HCT116 (cell line): ENCODE data around the gene TRPM3. TPM values are rescaled to one million over a fixed set of nuclear protein-coding genes. Genes with fewer than 3 reads are reported as not detected.

Experiments used
- ATAC-seq: fragments of 200-7000 bp; cut with Tn5 transposase; 2 replicates; pipeline ENCODE4 v1.9.1; 2020; ENCODE audit warnings: mild to moderate bottlenecking, moderate library complexity
- BruUV-seq: library from RNA; stranded (reverse); fragments of 400-500 nt; replicated peaks from 2 replicates; lab custom pipeline; 2021; lab: Mats Ljungman, UMichigan
- CTCF ChIA-PET: fragments of 300-600 bp; sonication (Branson Sonifier 250); formaldehyde crosslinking; loops from one replicate; lab custom pipeline; 2021; ENCODE audit warnings: antibody characterized with exemption; lab: Charles Lee
- POLR2A ChIA-PET: fragments of 300-600, 350-600 bp; sonication (Branson Sonifier 250); formaldehyde crosslinking; loops from one replicate; lab custom pipeline; 2021; ENCODE audit warnings: antibody characterized with exemption; lab: Charles Lee
- RAD21 ChIA-PET, 2 experiments: fragments of 300-600 bp; sonication (Branson Sonifier 250); formaldehyde crosslinking; loops; one replicate each; lab custom pipeline; 2023; ENCODE audit warnings: low total read pairs in 2 of 2; ENCODE audit not compliant: uncharacterized antibody in 2 of 2, unreplicated experiment in 2 of 2, low non-redundant PET in 1 of 2; lab: Charles Lee
- DNase-seq: peaks from one replicate; pipeline ENCODE4 v3.0.0-alpha.2; 2010; ENCODE audit warnings: low read depth, low spot score
- H2AFZ ChIP-seq: fragments of 200-600 bp; shearing (Covaris generic), sonication (generic); 2 replicates; pipeline ENCODE4 v1.6.1; 2017; ENCODE audit warnings: low read depth, mixed run types, mixed read lengths, antibody characterized with exemption, low read length; ENCODE audit not compliant: poor library complexity, severe bottlenecking
- H3K27ac ChIP-seq: 2 replicates; pipeline ENCODE4 v1.5.1; 2012; ENCODE audit warnings: low read depth, low read length
- H3K27me3 ChIP-seq: fragments of 200-600 bp; sonication (generic); 2 replicates; pipeline ENCODE4 v1.6.1; 2016; ENCODE audit warnings: mixed run types, low read length, mixed read lengths; ENCODE audit not compliant: insufficient read depth
- H3K36me3 ChIP-seq, 2 experiments: fragments of 200-500 bp in 1 of 2; fragments of 200-600 bp in 1 of 2; sonication (Bioruptor generic) in 1 of 2; sonication (generic) in 1 of 2; 2 replicates each; pipeline versions ENCODE4 v1.5.1 to v1.6.1; 2014 to 2016; ENCODE audit warnings: low read length in 2 of 2, inconsistent platforms in 1 of 2, mixed read lengths in 1 of 2, mixed run types in 1 of 2; ENCODE audit not compliant: insufficient read depth in 2 of 2, control insufficient read depth in 1 of 2
- H3K4me1 ChIP-seq, 2 experiments: fragments of 200-600 bp in 1 of 2; sonication (generic) in 1 of 2; 2 replicates each; pipeline versions ENCODE4 v1.5.1 to v1.6.1; 2012 to 2017; ENCODE audit warnings: low read length in 2 of 2, inconsistent platforms in 1 of 2, mild to moderate bottlenecking in 1 of 2, mixed read lengths in 1 of 2, mixed run types in 1 of 2, moderate library complexity in 1 of 2; ENCODE audit not compliant: insufficient read depth in 2 of 2, control insufficient read depth in 1 of 2
- H3K4me2 ChIP-seq: fragments of 200-600 bp; sonication (generic); 2 replicates; pipeline ENCODE4 v1.6.1; 2017; ENCODE audit warnings: mixed run types, low read length, mixed read lengths
- H3K4me3 ChIP-seq, 2 experiments: fragments of 200-600 bp in 1 of 2; sonication (generic) in 1 of 2; replicated peaks in 1 of 2; 2 replicates each; pipeline ENCODE4 v1.5.1; 2011 to 2016; ENCODE audit warnings: low read length in 2 of 2, control low read depth in 1 of 2, low read depth in 1 of 2, mild to moderate bottlenecking in 1 of 2, mixed read lengths in 1 of 2, mixed run types in 1 of 2
- H3K79me2 ChIP-seq: fragments of 200-600 bp; sonication (generic); 2 replicates; pipeline ENCODE4 v1.6.1; 2017; ENCODE audit warnings: mild to moderate bottlenecking, mixed run types, low read length, moderate library complexity, mixed read lengths; ENCODE audit not compliant: insufficient read depth
- H3K9ac ChIP-seq: fragments of 200-600 bp; sonication (generic); 2 replicates; pipeline ENCODE4 v1.6.1; 2016; ENCODE audit warnings: low read length, mixed read lengths
- H3K9me2 ChIP-seq: fragments of 200-600 bp; sonication (generic), shearing (Covaris generic); 2 replicates; pipeline ENCODE4 v1.6.1; 2017; ENCODE audit warnings: mixed run types, mild to moderate bottlenecking, moderate library complexity; ENCODE audit not compliant: insufficient read depth
- H3K9me3 ChIP-seq, 2 experiments: fragments of 200-500 bp in 1 of 2; fragments of 200-600 bp in 1 of 2; sonication (Bioruptor generic) in 1 of 2; sonication (generic) in 1 of 2; 2 replicates each; pipeline ENCODE4 v1.6.1; 2014 to 2017; ENCODE audit warnings: low read length in 2 of 2, mixed read lengths in 2 of 2, inconsistent platforms in 1 of 2, low read depth in 1 of 2, mild to moderate bottlenecking in 1 of 2, mixed run types in 1 of 2, moderate library complexity in 1 of 2; ENCODE audit not compliant: control insufficient read depth in 1 of 2, insufficient read depth in 1 of 2
- H4K20me1 ChIP-seq: fragments of 200-600 bp; sonication (generic), shearing (Covaris generic); 2 replicates; pipeline ENCODE4 v1.6.1; 2017; ENCODE audit warnings: mixed run types, mild to moderate bottlenecking, moderate library complexity; ENCODE audit not compliant: insufficient read depth
- CEBPB ChIP-seq: IDR thresholded peaks from 2 replicates; pipeline ENCODE4 v1.6.1; 2012; ENCODE audit warnings: low read depth
- EGR1 ChIP-seq: IDR thresholded peaks from 2 replicates; pipeline ENCODE4 v1.6.1; 2012; ENCODE audit warnings: low read depth
- JUND ChIP-seq: IDR thresholded peaks from 2 replicates; pipeline ENCODE4 v1.6.1; 2012
- RAD21 ChIP-seq: IDR thresholded peaks from 2 replicates; pipeline ENCODE4 v1.6.1; 2012; ENCODE audit warnings: low read depth, mild to moderate bottlenecking
- TCF7L2 ChIP-seq: IDR thresholded peaks from 2 replicates; pipeline ENCODE4 v1.7.0; 2011; ENCODE audit warnings: borderline replicate concordance, inconsistent platforms; ENCODE audit not compliant: insufficient read depth, insufficient read length; ENCODE audit errors: extremely low read depth
- ZFX ChIP-seq: fragments of 450-650 bp; IDR thresholded peaks from 2 replicates; pipeline ENCODE4 v1.6.1; 2017
- ZNF274 ChIP-seq: fragments of 200-500 bp; sonication (Bioruptor generic); IDR thresholded peaks from 2 replicates; pipeline ENCODE4 v1.6.1; 2014; ENCODE audit warnings: mild to moderate bottlenecking, low read depth, low read length, inconsistent platforms
- intact Hi-C: fragments of 100-400 bp; cut with micrococcal nuclease; formaldehyde crosslinking; loops from 2 replicates; pipeline ENCODE4 v1.10.0; 2022
- total RNA-seq: library from RNA; stranded (reverse); gene quantifications from one replicate; pipeline ENCODE4 v1.2.1, GENCODE V29; 2021; ENCODE audit not compliant: unreplicated experiment

The TRPM3 gene
- total RNA-seq, 1 experiment from 2014 or later = not detected

DNA sequence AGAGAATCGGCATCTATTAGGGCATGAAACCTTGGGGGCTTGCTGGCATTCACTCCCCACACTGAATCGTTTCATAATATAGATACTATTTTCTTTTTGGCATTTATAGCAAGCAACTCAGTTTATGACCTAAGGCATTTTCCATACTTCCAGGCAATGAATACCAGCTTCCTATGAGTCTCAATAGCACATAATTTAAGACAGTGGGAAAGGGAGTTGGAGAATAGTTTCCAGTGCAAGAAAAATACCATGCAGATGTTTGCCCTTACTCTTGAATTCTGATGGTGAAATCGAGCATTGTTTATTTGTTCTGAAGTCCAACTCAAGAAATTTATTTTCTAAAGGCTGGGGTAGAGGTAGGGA, 531.1 kb downstream of the TRPM3 start (continued):
- no peak for TF ChIP-seq TCF7L2
- no peak for TF ChIP-seq CEBPB

DNA sequence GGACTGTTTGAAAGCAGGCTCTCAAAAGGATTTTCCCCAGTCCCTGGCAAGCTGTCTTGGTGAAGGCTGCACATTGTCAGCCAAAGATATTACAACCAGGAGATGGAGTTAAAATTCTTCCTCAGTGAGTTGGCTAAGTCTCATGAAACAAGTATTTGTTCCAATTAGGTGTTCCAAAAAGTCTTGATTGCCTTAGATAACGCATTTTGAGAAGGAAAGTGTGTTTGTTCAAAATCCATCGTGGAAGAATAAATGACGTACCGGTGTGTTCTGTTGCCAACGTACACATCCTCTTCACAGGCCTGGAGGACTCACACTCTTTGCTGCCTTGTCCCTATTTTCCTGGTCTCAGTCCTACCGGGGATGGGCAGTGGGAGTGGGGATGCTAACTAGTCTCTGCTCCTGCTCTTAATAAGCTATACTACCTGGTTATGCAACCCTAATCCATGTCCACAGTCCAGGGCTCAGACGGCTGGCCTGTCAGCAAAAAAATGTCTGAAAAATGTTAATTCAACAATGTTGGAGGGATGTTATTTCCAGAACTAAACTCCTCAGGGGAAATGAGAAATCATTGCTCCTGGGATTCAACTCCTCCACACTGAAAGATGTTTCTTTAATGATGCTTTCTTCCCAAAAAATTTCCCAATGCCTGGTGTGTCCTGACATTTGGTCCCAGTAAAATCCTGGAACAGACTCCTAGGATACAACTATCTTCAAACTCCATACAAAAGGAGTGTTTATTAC, 531.7 kb downstream of the TRPM3 start:
- Histone ChIP-seq H3K79me2 (no peaks in the 10 kb centered on the region), H3K27me3 (0 out of 2 replicates have a peak, but pooled peaks cover 4% of the 10 kb centered on the region), H3K4me3 (no peak overlapping the region), H3K4me1 (no peaks in the 10 kb centered on the region), H3K9ac (no peak overlapping the region), H3K9me3 (no peaks in the 10 kb centered on the region), H2AFZ (no peak overlapping the region), H3K36me3 (no peaks in the 10 kb centered on the region), H3K9me2 (no peaks in the 10 kb centered on the region), H4K20me1 (no peaks in the 10 kb centered on the region), H3K27ac (no peak overlapping the region), H3K4me2 (no peak overlapping the region)
- ChIA-PET CTCF (no interaction called here), POLR2A (no interaction called here), RAD21 (no interaction called here)
- intact Hi-C loops = no loop called here
- no TSS peak for BruUV-seq
- no peak for ATAC-seq
- no peak for DNase-seq
- no peak for TF ChIP-seq EGR1

- H3K4me1 ChIP-seq = no peaks in the 10 kb centered on the region
- no peaks in the 10 kb centered on the region for H3K36me3 ChIP-seq
- TF ChIP-seq ZFX (no peak), ZNF274 (no peak), JUND (no peak), RAD21 (no peak), TCF7L2 (no peak), CEBPB (no peak)
- TF ChIP-seq, all 23 proteins: peak for 0
- Histone ChIP-seq H3K4me2 (no peak overlapping the region), H3K27me3 (0 out of 2 replicates have a peak, but pooled peaks cover 4% of the 10 kb centered on the region), H4K20me1 (no peaks in the 10 kb centered on the region), H3K9me3 (no peaks in the 10 kb centered on the region), H3K79me2 (no peaks in the 10 kb centered on the region), H3K27ac (no peak overlapping the region), H3K9me2 (no peaks in the 10 kb centered on the region), H3K9ac (no peak overlapping the region), H2AFZ (no peak overlapping the region), H3K4me3 (no peak overlapping the region)
- POLR2A ChIA-PET = no interaction called here
- ATAC-seq = no peak
- CTCF ChIA-PET = no interaction called here
- BruUV-seq = no TSS peak
- RAD21 ChIA-PET = no interaction called here
- intact Hi-C loops = no loop called here
- DNase-seq = no peak
These were observed 532.4 kb downstream of the TRPM3 start for GRCh38 chr9:70588999-70589398.
